IgD-negative memory B cell (primary cell): ENCODE data around the gene DNM3. TPM values are rescaled to one million over a fixed set of nuclear protein-coding genes. Genes with fewer than 3 reads are reported as not detected.

Experiments
- H3K27ac Mint-ChIP-seq, 3 donors: one replicate each; pipeline ENCODE4 v1.8.0; 2020 to 2022; ENCODE audit warnings: mild to moderate bottlenecking in 3 of 3, mixed read lengths in 3 of 3, moderate library complexity in 1 of 3
- H3K27me3 Mint-ChIP-seq: one replicate; pipeline ENCODE4 v1.8.0; 2021; ENCODE audit warnings: mixed read lengths
- H3K36me3 Mint-ChIP-seq: one replicate; pipeline ENCODE4 v1.8.0; 2020; ENCODE audit warnings: mild to moderate bottlenecking, mixed read lengths
- H3K4me1 Mint-ChIP-seq, 3 donors: one replicate each; pipeline ENCODE4 v1.8.0; 2020 to 2022; ENCODE audit warnings: mixed read lengths in 3 of 3, mild to moderate bottlenecking in 1 of 3
- H3K4me3 Mint-ChIP-seq, 4 donors: one replicate each; pipeline ENCODE4 v1.8.0; 2020 to 2022; ENCODE audit warnings: mild to moderate bottlenecking in 4 of 4, mixed read lengths in 4 of 4, moderate library complexity in 3 of 4
- H3K9me3 Mint-ChIP-seq, 3 donors: one replicate each; pipeline ENCODE4 v1.8.0; 2020 to 2021; ENCODE audit warnings: mixed read lengths in 3 of 3, mild to moderate bottlenecking in 1 of 3
- polyA plus RNA-seq: library from polyadenylated mRNA; unstranded; fragments of 300-500 nt; fragmentation: Illumina TruSeq; gene quantifications from one replicate; pipeline ENCODE4 v1.2.3, GENCODE V29; 2021

Gene DNM3
- polyA plus RNA-seq, 1 donor from 2014 or later, result 0.39 TPM

GRCh38 chr1:171805395-171806115, 35.7 kb upstream of the DNM3 start:
- Mint-ChIP-seq H3K36me3 (peaks cover 4% of the 10 kb centered on the region), H3K4me3 (peak overlapping the region; percentile 18 to 81 (median 54)), H3K27me3 (no peaks in the 10 kb centered on the region), H3K27ac (peak overlapping the region in 1 of 3 donors; percentile 88), H3K4me1 (peaks cover 24 to 27% (median 26%) of the 10 kb centered on the region in 3 donors), H3K9me3 (no peaks in the 10 kb centered on the region)

DNA sequence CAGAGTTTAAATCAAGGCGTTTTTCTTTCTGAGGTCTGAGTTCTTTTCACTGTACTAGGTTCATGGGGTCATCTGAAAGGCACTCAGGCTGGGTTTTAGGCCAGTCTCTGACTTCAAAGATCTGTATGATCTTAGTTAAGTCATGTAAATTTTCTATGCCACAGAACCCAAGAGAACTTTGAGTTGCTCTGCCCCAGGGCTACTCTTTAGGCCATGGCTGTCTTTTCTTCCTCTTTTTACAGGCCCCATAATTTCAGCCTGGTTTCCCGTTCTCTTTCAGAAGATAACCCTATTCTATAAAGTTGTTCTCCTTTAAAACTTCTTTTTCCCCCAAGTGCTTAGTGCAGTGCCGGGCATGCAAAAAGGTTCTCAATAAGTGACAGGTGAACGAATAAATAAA, 33.7 kb upstream of the DNM3 start:
- no peak overlapping the region for H3K27ac Mint-ChIP-seq
- peaks cover 23 to 27% (median 24%) of the 10 kb centered on the region in 3 donors for H3K4me1 Mint-ChIP-seq
- no peaks in the 10 kb centered on the region for H3K9me3 Mint-ChIP-seq
- H3K27me3 Mint-ChIP-seq, result no peaks in the 10 kb centered on the region
- peak overlapping the region in 1 of 4 donors; percentile 19 for H3K4me3 Mint-ChIP-seq
- peaks cover 4% of the 10 kb centered on the region for H3K36me3 Mint-ChIP-seq

GRCh38 chr1:171809834-171810233, 31.5 kb upstream of the DNM3 start:
- no peaks in the 10 kb centered on the region for H3K27me3 Mint-ChIP-seq
- H3K9me3 Mint-ChIP-seq, result no peaks in the 10 kb centered on the region
- peaks cover 21 to 23% (median 21%) of the 10 kb centered on the region in 3 donors for H3K4me1 Mint-ChIP-seq
- peaks cover 4% of the 10 kb centered on the region for H3K36me3 Mint-ChIP-seq
- no peak overlapping the region for H3K4me3 Mint-ChIP-seq
- no peak overlapping the region for H3K27ac Mint-ChIP-seq

GRCh38 chr1:171811672-171812071, 29.6 kb upstream of the DNM3 start:
- no peaks in the 10 kb centered on the region for H3K9me3 Mint-ChIP-seq
- no peak overlapping the region for H3K27ac Mint-ChIP-seq
- no peak overlapping the region for H3K4me3 Mint-ChIP-seq
- H3K36me3 Mint-ChIP-seq, result peaks cover 6% of the 10 kb centered on the region
- no peaks in the 10 kb centered on the region for H3K27me3 Mint-ChIP-seq
- H3K4me1 Mint-ChIP-seq, result peaks cover 7 to 11% (median 10%) of the 10 kb centered on the region in 3 donors

GRCh38 chr1:171814692-171815091, 26.6 kb upstream of the DNM3 start:
- no peak overlapping the region for H3K4me3 Mint-ChIP-seq
- no peaks in the 10 kb centered on the region for H3K27me3 Mint-ChIP-seq
- H3K27ac Mint-ChIP-seq, result no peak overlapping the region
- no peaks in the 10 kb centered on the region for H3K4me1 Mint-ChIP-seq
- H3K9me3 Mint-ChIP-seq, result no peaks in the 10 kb centered on the region
- H3K36me3 Mint-ChIP-seq, result peaks cover 6% of the 10 kb centered on the region

GRCh38 chr1:171816300-171816901, 24.9 kb upstream of the DNM3 start:
- H3K27ac Mint-ChIP-seq, result peak overlapping the region in 1 of 3 donors; percentile 23
- no peaks in the 10 kb centered on the region for H3K27me3 Mint-ChIP-seq
- no peaks in the 10 kb centered on the region for H3K9me3 Mint-ChIP-seq
- H3K36me3 Mint-ChIP-seq, result peaks cover 5% of the 10 kb centered on the region
- H3K4me3 Mint-ChIP-seq, result no peak overlapping the region
- H3K4me1 Mint-ChIP-seq, result no peaks in the 10 kb centered on the region

GRCh38 chr1:171817511-171818265, 23.6 kb upstream of the DNM3 start:
- no peaks in the 10 kb centered on the region for H3K27me3 Mint-ChIP-seq
- H3K36me3 Mint-ChIP-seq, result peaks cover 5% of the 10 kb centered on the region
- no peak overlapping the region for H3K4me3 Mint-ChIP-seq
- H3K9me3 Mint-ChIP-seq, result no peaks in the 10 kb centered on the region
- H3K4me1 Mint-ChIP-seq, result no peaks in the 10 kb centered on the region
- no peak overlapping the region for H3K27ac Mint-ChIP-seq

DNA sequence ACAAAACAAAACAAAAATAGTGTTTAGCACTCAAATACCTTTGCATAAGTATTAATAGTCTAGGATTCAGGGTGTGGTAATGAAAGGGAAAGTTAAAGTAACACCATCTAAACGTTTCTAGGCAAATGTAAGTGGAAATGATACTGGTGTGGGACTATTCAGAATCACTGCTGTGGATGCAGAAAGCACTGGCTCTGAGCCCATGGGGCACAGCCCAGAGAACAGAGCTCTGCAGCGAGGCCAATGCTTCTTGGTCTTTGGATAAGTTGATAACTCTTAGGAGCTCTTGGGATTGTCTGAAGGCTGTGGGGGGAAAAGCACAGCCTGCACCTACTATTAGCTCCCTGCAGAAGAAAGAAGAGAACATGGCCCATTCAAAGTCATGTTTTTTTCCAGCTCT, 21.4 kb upstream of the DNM3 start:
- Mint-ChIP-seq H3K4me3 (no peak overlapping the region), H3K9me3 (peaks cover 0 to 5% (median 2%) of the 10 kb centered on the region in 3 donors), H3K36me3 (peaks cover 4% of the 10 kb centered on the region), H3K27ac (no peak overlapping the region), H3K4me1 (no peaks in the 10 kb centered on the region), H3K27me3 (no peaks in the 10 kb centered on the region)

DNA sequence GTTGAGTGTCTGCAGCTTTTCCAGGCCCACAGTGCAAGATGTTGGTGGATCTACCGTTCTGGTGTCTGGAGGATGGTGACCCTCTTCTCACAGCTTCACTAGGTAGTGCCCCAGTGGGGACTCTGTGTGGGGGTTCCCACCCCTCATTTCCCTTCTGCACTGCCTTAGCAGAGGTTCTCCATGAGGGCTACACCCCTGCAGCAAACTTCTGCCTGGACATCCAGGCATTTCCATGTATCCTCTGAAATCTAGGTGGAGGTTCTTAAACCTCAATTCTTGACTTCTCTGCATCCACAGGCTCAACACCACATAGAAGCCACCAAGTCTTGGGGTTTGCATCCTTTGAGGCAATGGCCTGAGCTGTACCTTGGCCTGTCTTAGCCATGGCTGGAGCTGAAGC, 14.3 kb upstream of the DNM3 start:
- Mint-ChIP-seq H3K9me3 (peaks cover 18 to 34% (median 20%) of the 10 kb centered on the region in 3 donors), H3K36me3 (peaks cover 9% of the 10 kb centered on the region), H3K4me1 (peaks cover 0 to 4% (median 3%) of the 10 kb centered on the region in 3 donors), H3K27ac (no peak overlapping the region), H3K27me3 (no peaks in the 10 kb centered on the region), H3K4me3 (no peak overlapping the region)

- H3K27ac Mint-ChIP-seq, result no peak overlapping the region
- H3K4me3 Mint-ChIP-seq, result no peak overlapping the region
Measured at GRCh38 chr1:171828794-171829193, 12.5 kb upstream of the DNM3 start.

DNA sequence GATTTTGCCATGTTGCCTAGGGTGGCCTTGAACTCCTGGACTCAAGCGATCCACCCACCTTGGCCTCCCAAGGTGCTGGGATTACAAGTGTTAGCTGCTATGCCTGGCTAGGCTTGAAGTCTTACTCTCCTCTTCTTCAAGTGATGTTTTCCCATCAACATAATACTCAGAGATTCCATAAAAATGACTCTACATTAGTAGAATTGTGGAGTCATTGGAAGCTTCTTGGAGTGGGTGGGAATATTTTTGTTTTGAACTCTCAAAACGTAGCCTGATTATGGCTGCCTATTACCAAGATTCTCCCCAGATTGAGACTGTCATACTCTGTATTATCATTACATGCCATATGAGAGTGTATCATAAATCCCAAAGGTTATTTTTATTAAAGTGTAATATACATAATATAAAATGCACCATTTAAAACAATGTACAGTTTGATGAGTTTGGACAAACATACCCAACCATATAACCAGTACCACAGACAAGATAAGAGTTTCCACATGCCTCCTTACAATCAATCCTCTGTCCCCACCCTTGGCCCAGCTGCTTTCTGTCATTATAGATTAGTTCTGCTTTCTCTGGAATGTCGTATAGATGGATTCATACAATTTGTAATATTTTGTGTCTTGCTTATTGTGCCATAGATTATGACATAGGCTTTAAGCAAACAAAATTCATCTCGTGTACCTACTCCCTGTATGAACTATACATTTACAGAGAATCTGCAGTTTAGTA, 8.0 kb upstream of the DNM3 start:
- Mint-ChIP-seq H3K4me1 (peaks cover 0 to 3% (median 0%) of the 10 kb centered on the region in 3 donors), H3K27ac (no peak overlapping the region), H3K36me3 (peaks cover 2% of the 10 kb centered on the region), H3K27me3 (no peaks in the 10 kb centered on the region), H3K9me3 (peaks cover 2 to 6% (median 4%) of the 10 kb centered on the region in 3 donors), H3K4me3 (no peak overlapping the region)

More at GRCh38 chr1:171828794-171829193, 12.5 kb upstream of the DNM3 start:
- H3K4me1 Mint-ChIP-seq, result peaks cover 0 to 4% (median 3%) of the 10 kb centered on the region in 3 donors
- peaks cover 18 to 34% (median 20%) of the 10 kb centered on the region in 3 donors for H3K9me3 Mint-ChIP-seq
- no peaks in the 10 kb centered on the region for H3K27me3 Mint-ChIP-seq
- peaks cover 9% of the 10 kb centered on the region for H3K36me3 Mint-ChIP-seq

- Mint-ChIP-seq H3K27me3 (no peaks in the 10 kb centered on the region), H3K4me3 (no peak overlapping the region), H3K9me3 (no peaks in the 10 kb centered on the region), H3K36me3 (peaks cover 2% of the 10 kb centered on the region), H3K4me1 (no peaks in the 10 kb centered on the region), H3K27ac (no peak overlapping the region)
Measured at GRCh38 chr1:171834821-171835220, 6.5 kb upstream of the DNM3 start.

GRCh38 chr1:171835891-171836290, 5.4 kb upstream of the DNM3 start:
- Mint-ChIP-seq H3K4me3 (no peak overlapping the region), H3K36me3 (peaks cover 2% of the 10 kb centered on the region), H3K27me3 (no peaks in the 10 kb centered on the region), H3K4me1 (peaks cover 0 to 7% (median 4%) of the 10 kb centered on the region in 3 donors), H3K9me3 (no peaks in the 10 kb centered on the region), H3K27ac (no peak overlapping the region)

DNA sequence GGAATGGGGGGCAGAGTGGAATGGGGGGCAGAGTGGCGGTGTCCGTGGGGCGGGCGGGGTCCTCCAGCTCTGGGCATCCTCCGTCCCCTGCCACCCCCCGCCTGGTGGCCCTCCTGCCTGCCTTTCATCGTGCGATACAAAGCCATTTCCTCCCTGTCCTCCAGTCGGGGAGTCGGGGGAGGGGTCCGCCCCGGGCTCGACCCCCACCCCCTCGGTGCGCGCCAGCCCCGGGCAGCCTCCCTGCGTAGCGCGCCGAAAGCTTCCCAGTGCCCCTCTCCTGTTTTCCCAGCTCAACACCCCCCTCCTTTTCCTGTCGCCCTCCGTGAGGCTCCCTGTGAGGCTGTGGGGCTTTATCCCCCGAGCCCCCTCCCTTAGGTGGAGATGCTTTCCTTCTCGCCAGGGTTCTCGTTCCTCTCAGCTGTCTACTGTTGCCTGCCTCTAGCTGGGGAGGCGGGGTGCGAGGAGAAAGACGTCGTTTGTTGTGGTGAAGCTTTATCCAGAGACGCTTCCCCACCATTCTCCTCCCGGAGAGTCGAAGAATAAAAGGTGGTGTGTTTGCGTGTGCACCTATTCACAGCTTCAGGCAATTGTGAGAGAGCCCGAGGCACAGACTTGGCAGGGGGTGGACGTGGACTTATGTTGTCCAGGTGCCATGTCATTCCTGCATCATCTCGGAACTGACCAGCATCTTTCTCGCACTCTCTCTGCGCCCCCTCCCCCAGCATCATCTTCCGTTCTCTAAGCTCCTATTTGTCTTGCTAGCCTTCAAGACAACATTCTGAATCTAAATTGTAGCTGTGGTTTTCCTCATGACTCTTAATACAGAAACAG, 848 bp downstream of the DNM3 start:
- Mint-ChIP-seq H3K9me3 (no peaks in the 10 kb centered on the region), H3K4me3 (peak overlapping the region; percentile 82 to 97 (median 90)), H3K4me1 (peaks cover 9 to 18% (median 15%) of the 10 kb centered on the region in 3 donors), H3K36me3 (peaks cover 2% of the 10 kb centered on the region), H3K27ac (peak overlapping the region in 2 of 3 donors; percentile 77 to 87), H3K27me3 (peaks cover 21% of the 10 kb centered on the region)
